Measurements from ENCODE around the gene GAL3ST3. TPM values are rescaled to one million over a fixed set of nuclear protein-coding genes. Genes with fewer than 3 reads are reported as not detected.

GAL3ST3 gene
- total and polyA plus RNA-seq, 2 donors (not counting 1 experiment from before 2014, with no cell fraction given), result not detected

DNA sequence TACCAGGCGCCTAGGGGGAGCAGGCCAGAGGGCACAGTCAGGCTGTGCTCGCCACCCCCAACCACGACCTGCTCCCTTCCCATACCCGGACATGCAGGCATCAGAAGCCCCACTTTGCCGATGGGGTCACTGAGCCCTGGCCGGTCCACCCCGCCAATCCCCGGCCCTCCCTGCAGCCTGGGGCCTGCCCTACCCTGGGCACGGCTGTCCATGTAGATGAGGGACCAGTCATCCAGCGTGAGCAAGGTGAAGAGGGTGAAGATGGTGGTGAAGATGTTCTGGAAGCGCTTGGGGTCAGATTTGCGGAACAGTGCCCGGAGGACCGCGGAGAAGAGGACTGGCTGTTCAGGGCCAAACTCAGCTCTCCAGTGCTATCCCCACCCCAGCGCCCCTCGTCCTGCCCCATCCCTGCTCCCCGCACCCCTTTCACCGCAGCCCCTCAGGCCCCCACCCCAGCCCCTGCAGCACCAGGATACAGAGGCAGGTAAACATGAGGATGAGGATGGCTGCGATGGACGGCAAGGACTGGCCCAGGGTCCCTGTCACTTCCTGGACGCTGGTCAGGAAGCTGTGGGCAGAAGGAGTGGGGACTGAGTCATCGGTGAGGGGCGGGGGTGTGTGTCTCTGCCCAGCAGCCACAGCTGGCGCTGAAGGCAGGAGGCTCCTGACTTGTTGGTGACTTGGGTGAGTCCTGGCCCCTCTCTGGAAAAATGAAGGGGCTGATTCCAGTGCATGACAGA is 28.2 kb downstream of the GAL3ST3 start:
- intact Hi-C loops (cut with micrococcal nuclease), result no loop called here
- no peaks in the 10 kb centered on the region for H3K79me2 ChIP-seq (ENCODE audit: control insufficient read depth, insufficient read depth, low read length)
- H3K27me3 ChIP-seq (replicated peaks in 1 of 4; ENCODE audit: control extremely low read depth in 1 of 4, control insufficient read depth in 3 of 4, insufficient read depth in 4 of 4, low read length in 3 of 4), result peaks cover 0 to 9% (median 4%) of the 10 kb centered on the region in 4 experiments
- H3K27ac Mint-ChIP-seq, result no peak overlapping the region
- 68% methylated on average over 18 of the region's 25 CpGs for WGBS (ENCODE audit: insufficient coverage)
- POLR2A ChIA-PET, result interaction anchor here (0.6 kb wide), 1 partner anchor 134 kb away, joined by 10 read pairs; no protein-coding TSS in a partner anchor
- H3K9me3 ChIP-seq (ENCODE audit: control extremely low read depth in 1 of 3, control insufficient read depth in 2 of 3, insufficient read depth in 1 of 3, low read length in 2 of 3), result no peaks in the 10 kb centered on the region
- no peak overlapping the region for H2AFZ ChIP-seq (ENCODE audit: insufficient read depth, low read depth, low read length, poor library complexity, severe bottlenecking)
- peaks cover 4% of the 10 kb centered on the region for H3K27me3 Mint-ChIP-seq
- TF ChIP-seq, protein P1, sequence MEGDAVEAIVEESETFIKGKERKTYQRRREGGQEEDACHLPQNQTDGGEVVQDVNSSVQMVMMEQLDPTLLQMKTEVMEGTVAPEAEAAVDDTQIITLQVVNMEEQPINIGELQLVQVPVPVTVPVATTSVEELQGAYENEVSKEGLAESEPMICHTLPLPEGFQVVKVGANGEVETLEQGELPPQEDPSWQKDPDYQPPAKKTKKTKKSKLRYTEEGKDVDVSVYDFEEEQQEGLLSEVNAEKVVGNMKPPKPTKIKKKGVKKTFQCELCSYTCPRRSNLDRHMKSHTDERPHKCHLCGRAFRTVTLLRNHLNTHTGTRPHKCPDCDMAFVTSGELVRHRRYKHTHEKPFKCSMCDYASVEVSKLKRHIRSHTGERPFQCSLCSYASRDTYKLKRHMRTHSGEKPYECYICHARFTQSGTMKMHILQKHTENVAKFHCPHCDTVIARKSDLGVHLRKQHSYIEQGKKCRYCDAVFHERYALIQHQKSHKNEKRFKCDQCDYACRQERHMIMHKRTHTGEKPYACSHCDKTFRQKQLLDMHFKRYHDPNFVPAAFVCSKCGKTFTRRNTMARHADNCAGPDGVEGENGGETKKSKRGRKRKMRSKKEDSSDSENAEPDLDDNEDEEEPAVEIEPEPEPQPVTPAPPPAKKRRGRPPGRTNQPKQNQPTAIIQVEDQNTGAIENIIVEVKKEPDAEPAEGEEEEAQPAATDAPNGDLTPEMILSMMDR (IDR thresholded peaks at IDR 0.05), result no peak
- TF ChIP-seq EZH2 (IDR thresholded peaks at IDR 0.05; ENCODE audit: borderline replicate concordance, insufficient read depth, low read depth, low read length, poor library complexity, severe bottlenecking), result no peak
- peaks cover 7% of the 10 kb centered on the region in 2 donors for H3K4me1 ChIP-seq (ENCODE audit: control insufficient read depth in 2 of 2, insufficient read depth in 2 of 2, low read length in 2 of 2)
- H3K4me2 ChIP-seq (replicated peaks; ENCODE audit: low read depth, low read length, poor library complexity, severe bottlenecking), result no peak overlapping the region
- H3K9ac ChIP-seq (ENCODE audit: low read length), result no peak overlapping the region
- no peak overlapping the region for H3K4me3 Mint-ChIP-seq
- peaks cover 5% of the 10 kb centered on the region for H3K4me1 Mint-ChIP-seq
- no peaks in the 10 kb centered on the region for H4K20me1 ChIP-seq (ENCODE audit: control insufficient read depth, insufficient read depth, low read length, poor library complexity, severe bottlenecking)
- H3K4me3 ChIP-seq (ENCODE audit: control extremely low read depth in 1 of 5, extremely low read depth in 1 of 5, insufficient read depth in 1 of 5, low read depth in 2 of 5, low read length in 4 of 5), result no peak overlapping the region
- H3K36me3 ChIP-seq (replicated peaks in 1 of 2; ENCODE audit: control extremely low read depth in 1 of 2, control insufficient read depth in 1 of 2, extremely low read depth in 1 of 2, insufficient read depth in 2 of 2, low read length in 1 of 2), result no peaks in the 10 kb centered on the region
- H3K27ac ChIP-seq (ENCODE audit: low read length in 2 of 2), result no peak overlapping the region
- CTCF ChIA-PET, result interaction anchor here (1.2 to 1.9 kb wide), 3 partner anchors 136 to 201 kb away, joined by 3 to 13 read pairs (median 4); partner anchors contain the start of gene MUS81
- ATAC-seq (ENCODE audit: low read depth) (no peak), DNase-seq (no peak)
- H3K9me3 Mint-ChIP-seq (ENCODE audit: insufficient read depth), result no peaks in the 10 kb centered on the region

DNA sequence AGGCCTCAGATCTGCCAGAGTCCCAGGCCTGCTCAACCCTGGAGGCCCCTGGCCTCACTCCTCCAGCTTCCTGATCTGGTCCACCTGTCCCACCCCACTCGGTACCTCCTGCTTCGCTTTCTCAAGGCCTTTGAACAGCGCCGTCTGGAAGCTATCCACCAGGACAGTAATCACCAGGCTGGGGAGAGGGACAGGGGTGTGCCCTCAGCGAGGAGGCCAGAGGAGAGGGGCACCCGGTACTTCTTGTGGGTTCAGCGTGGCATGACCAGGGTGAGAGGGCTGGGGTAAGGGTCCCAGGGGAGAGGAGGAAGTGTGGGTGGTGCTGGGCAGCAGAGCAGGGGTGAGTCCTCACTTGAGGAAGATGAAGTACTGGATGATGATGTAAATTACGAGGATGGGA is 28.7 kb downstream of the GAL3ST3 start:
- no peak overlapping the region for H3K27ac ChIP-seq (ENCODE audit: low read length in 2 of 2)
- H3K27me3 ChIP-seq (replicated peaks in 1 of 4; ENCODE audit: control extremely low read depth in 1 of 4, control insufficient read depth in 3 of 4, insufficient read depth in 4 of 4, low read length in 3 of 4), result peaks cover 0 to 9% (median 4%) of the 10 kb centered on the region in 4 experiments
- Mint-ChIP-seq H3K27me3 (peaks cover 4% of the 10 kb centered on the region), H3K9me3 (ENCODE audit: insufficient read depth) (no peaks in the 10 kb centered on the region), H3K4me1 (peaks cover 5% of the 10 kb centered on the region), H3K4me3 (no peak overlapping the region), H3K27ac (no peak overlapping the region)
- H3K9me3 ChIP-seq (ENCODE audit: control extremely low read depth in 1 of 3, control insufficient read depth in 2 of 3, insufficient read depth in 1 of 3, low read length in 2 of 3), result no peaks in the 10 kb centered on the region
- no peaks in the 10 kb centered on the region for H4K20me1 ChIP-seq (ENCODE audit: control insufficient read depth, insufficient read depth, low read length, poor library complexity, severe bottlenecking)
- TF ChIP-seq, protein P1 (IDR thresholded peaks at IDR 0.05), result no peak
- no peak for TF ChIP-seq EZH2 (IDR thresholded peaks at IDR 0.05; ENCODE audit: borderline replicate concordance, insufficient read depth, low read depth, low read length, poor library complexity, severe bottlenecking)
- intact Hi-C loops (cut with micrococcal nuclease), result no loop called here
- H2AFZ ChIP-seq (ENCODE audit: insufficient read depth, low read depth, low read length, poor library complexity, severe bottlenecking), result no peak overlapping the region
- H3K79me2 ChIP-seq (ENCODE audit: control insufficient read depth, insufficient read depth, low read length), result no peaks in the 10 kb centered on the region
- H3K4me1 ChIP-seq (ENCODE audit: control insufficient read depth in 2 of 2, insufficient read depth in 2 of 2, low read length in 2 of 2), result peaks cover 7% of the 10 kb centered on the region in 2 donors
- no peak for ATAC-seq (ENCODE audit: low read depth)
- no peak overlapping the region for H3K4me2 ChIP-seq (replicated peaks; ENCODE audit: low read depth, low read length, poor library complexity, severe bottlenecking)
- ChIA-PET CTCF (interaction anchor here (1.6 kb wide), 1 partner anchor 160 kb away, joined by 4 read pairs; the partner anchor contains the start of gene MUS81), POLR2A (no interaction called here)
- H3K4me3 ChIP-seq (ENCODE audit: control extremely low read depth in 1 of 5, extremely low read depth in 1 of 5, insufficient read depth in 1 of 5, low read depth in 2 of 5, low read length in 4 of 5), result no peak overlapping the region
- no peak for DNase-seq
- no peak overlapping the region for H3K9ac ChIP-seq (ENCODE audit: low read length)
- 72% methylated on average over 5 of the region's 8 CpGs for WGBS (ENCODE audit: insufficient coverage)
- H3K36me3 ChIP-seq (replicated peaks in 1 of 2; ENCODE audit: control extremely low read depth in 1 of 2, control insufficient read depth in 1 of 2, extremely low read depth in 1 of 2, insufficient read depth in 2 of 2, low read length in 1 of 2), result no peaks in the 10 kb centered on the region
